HepG2 (cell line): ENCODE results near the gene NONO.

Source experiments
- CEBPB ChIP-seq: IDR thresholded peaks from 2 replicates; pipeline ENCODE4 v1.6.1; 2011; ENCODE audit warnings: low read depth, low read length, improper control_type of control experiment, borderline replicate concordance
- CREM ChIP-seq, 2 experiments: sonication (generic) in 1 of 2; formaldehyde crosslinking in 1 of 2; IDR thresholded peaks; 2 replicates each; pipeline versions ENCODE4 v1.4.0 to v1.6.1; 2016 to 2020; ENCODE audit warnings: antibody characterized with exemption in 1 of 2, mild to moderate bottlenecking in 1 of 2, missing genetic modification reagents in 1 of 2
- EP300 ChIP-seq, 3 experiments: sonication (generic) in 1 of 3; formaldehyde crosslinking in 1 of 3; IDR thresholded peaks; 2 replicates each; pipeline versions ENCODE4 v1.5.1 to v1.6.1; 2011 to 2020; ENCODE audit warnings: low read depth in 2 of 3, low read length in 2 of 3, borderline replicate concordance in 1 of 3, improper control_type of control experiment in 1 of 3, mild to moderate bottlenecking in 1 of 3, missing genetic modification reagents in 1 of 3, moderate library complexity in 1 of 3
- HDAC2 ChIP-seq: sonication (generic); formaldehyde crosslinking; IDR thresholded peaks from 2 replicates; pipeline ENCODE4 v1.4.0; 2020; ENCODE audit warnings: missing genetic modification reagents
- HNRNPLL ChIP-seq: fragments of 200-400 bp; formaldehyde crosslinking; IDR thresholded peaks from 2 replicates; pipeline ENCODE4 v1.6.1; 2017; ENCODE audit warnings: mild to moderate bottlenecking, low read depth, low read length; ENCODE audit not compliant: poor library complexity, severe bottlenecking
- KAT2B ChIP-seq: fragments of 150-350 bp; IDR thresholded peaks from 2 replicates; pipeline ENCODE4 v1.6.1; 2014; ENCODE audit warnings: low read depth, low read length, borderline replicate concordance
- POLR2AphosphoS5 ChIP-seq: IDR thresholded peaks from 2 replicates; pipeline ENCODE4 v1.6.1; 2012; ENCODE audit warnings: low read depth, low read length
- SMAD1 ChIP-seq: sonication (generic); formaldehyde crosslinking; IDR thresholded peaks from 2 replicates; pipeline ENCODE4 v1.4.0; 2020; ENCODE audit warnings: missing genetic modification reagents, low read depth, mild to moderate bottlenecking, borderline replicate concordance
- SOX13 ChIP-seq, 3 experiments: fragments of 450-650 bp in 1 of 3; sonication (generic) in 1 of 3; formaldehyde crosslinking in 1 of 3; IDR thresholded peaks in 2 of 3; conservative IDR thresholded peaks in 1 of 3; 2 replicates each; pipeline versions ENCODE4 v1.5.0 to v1.6.1; 2016 to 2020; ENCODE audit warnings: antibody characterized with exemption in 1 of 3, mild to moderate bottlenecking in 1 of 3, missing compliant biosample characterization in 1 of 3, missing genetic modification reagents in 1 of 3, moderate library complexity in 1 of 3
- ZBTB33 ChIP-seq: sonication (generic); formaldehyde crosslinking; IDR thresholded peaks from 2 replicates; pipeline ENCODE4 v1.4.0; 2020; ENCODE audit warnings: missing genetic modification reagents
- ZNF772 ChIP-seq: sonication (generic); formaldehyde crosslinking; IDR thresholded peaks from 2 replicates; pipeline ENCODE4 v1.5.0; 2020; ENCODE audit warnings: mild to moderate bottlenecking, missing genetic modification reagents
- TF ChIP-seq, protein P1 (sequence below): sonication (generic); formaldehyde crosslinking; IDR thresholded peaks from 2 replicates; pipeline ENCODE4 v1.5.0; 2020; ENCODE audit warnings: mild to moderate bottlenecking, missing genetic modification reagents, moderate library complexity
- TF ChIP-seq, protein P2 (sequence below): sonication (generic); formaldehyde crosslinking; IDR thresholded peaks from 2 replicates; pipeline ENCODE4 v1.9.0; 2021; ENCODE audit warnings: missing genetic modification reagents, borderline replicate concordance

DNA sequence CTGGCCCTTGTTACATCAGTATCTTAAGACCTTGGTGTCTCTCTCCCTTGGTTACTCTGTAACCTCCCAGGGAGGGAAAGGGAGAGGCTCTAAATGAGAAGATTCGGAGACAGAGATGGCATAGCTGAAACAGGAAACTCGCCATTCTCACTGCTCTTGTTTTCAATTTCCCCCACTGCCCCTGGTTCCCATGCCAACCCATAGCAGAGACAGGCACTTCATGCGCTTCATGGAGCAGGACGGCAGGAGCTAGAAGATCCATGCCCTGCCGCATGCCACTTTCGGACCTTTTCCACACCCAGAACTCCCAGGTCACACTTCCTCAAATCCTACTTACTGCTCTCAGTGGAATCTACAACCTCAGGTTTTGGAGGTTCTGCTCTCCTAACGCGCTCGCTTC lies 32.6 kb upstream of the NONO start:
- no peak for TF ChIP-seq ZNF772
- no peak for TF ChIP-seq SMAD1 (CRISPR knock-in tag)
- TF ChIP-seq, protein P1, sequence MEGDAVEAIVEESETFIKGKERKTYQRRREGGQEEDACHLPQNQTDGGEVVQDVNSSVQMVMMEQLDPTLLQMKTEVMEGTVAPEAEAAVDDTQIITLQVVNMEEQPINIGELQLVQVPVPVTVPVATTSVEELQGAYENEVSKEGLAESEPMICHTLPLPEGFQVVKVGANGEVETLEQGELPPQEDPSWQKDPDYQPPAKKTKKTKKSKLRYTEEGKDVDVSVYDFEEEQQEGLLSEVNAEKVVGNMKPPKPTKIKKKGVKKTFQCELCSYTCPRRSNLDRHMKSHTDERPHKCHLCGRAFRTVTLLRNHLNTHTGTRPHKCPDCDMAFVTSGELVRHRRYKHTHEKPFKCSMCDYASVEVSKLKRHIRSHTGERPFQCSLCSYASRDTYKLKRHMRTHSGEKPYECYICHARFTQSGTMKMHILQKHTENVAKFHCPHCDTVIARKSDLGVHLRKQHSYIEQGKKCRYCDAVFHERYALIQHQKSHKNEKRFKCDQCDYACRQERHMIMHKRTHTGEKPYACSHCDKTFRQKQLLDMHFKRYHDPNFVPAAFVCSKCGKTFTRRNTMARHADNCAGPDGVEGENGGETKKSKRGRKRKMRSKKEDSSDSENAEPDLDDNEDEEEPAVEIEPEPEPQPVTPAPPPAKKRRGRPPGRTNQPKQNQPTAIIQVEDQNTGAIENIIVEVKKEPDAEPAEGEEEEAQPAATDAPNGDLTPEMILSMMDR (CRISPR knock-in tag), result no peak
- no peak for TF ChIP-seq POLR2AphosphoS5
- no peak for TF ChIP-seq SOX13 (IDR thresholded peaks at IDR 0.05)
- TF ChIP-seq SOX13 (CRISPR knock-in tag; conservative IDR thresholded peaks at IDR 0.05 in 1 of 2, IDR thresholded peaks at IDR 0.05 in 1 of 2), result no peak
- TF ChIP-seq HNRNPLL, result no peak
- no peak for TF ChIP-seq KAT2B
- TF ChIP-seq ZBTB33 (CRISPR knock-in tag), result no peak
- no peak for TF ChIP-seq EP300 (IDR thresholded peaks at IDR 0.05; ENCODE audit: low read depth in 2 of 2, low read length in 2 of 2)
- no peak for TF ChIP-seq EP300 (CRISPR knock-in tag; IDR thresholded peaks at IDR 0.05; ENCODE audit: borderline replicate concordance)
- TF ChIP-seq, protein P2, sequence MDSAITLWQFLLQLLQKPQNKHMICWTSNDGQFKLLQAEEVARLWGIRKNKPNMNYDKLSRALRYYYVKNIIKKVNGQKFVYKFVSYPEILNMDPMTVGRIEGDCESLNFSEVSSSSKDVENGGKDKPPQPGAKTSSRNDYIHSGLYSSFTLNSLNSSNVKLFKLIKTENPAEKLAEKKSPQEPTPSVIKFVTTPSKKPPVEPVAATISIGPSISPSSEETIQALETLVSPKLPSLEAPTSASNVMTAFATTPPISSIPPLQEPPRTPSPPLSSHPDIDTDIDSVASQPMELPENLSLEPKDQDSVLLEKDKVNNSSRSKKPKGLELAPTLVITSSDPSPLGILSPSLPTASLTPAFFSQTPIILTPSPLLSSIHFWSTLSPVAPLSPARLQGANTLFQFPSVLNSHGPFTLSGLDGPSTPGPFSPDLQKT (CRISPR knock-in tag), result no peak
- no peak for TF ChIP-seq CEBPB
- no peak for TF ChIP-seq CREM (IDR thresholded peaks at IDR 0.05)
- TF ChIP-seq CREM (CRISPR knock-in tag; IDR thresholded peaks at IDR 0.05), result no peak
- no peak for TF ChIP-seq HDAC2 (CRISPR knock-in tag)
